HL-60 (cell line): ENCODE results near the gene CAMK1D.

Source experiments
- POLR2AphosphoS5 ChIP-seq: IDR thresholded peaks from 2 replicates; pipeline ENCODE4 v1.6.1; 2012; ENCODE audit warnings: low read depth
- SPI1 ChIP-seq: IDR thresholded peaks from 2 replicates; pipeline ENCODE4 v1.6.1; 2012; ENCODE audit warnings: low read depth, mild to moderate bottlenecking, borderline replicate concordance
- TF ChIP-seq, protein P1 (sequence below): IDR thresholded peaks from one replicate; pipeline ENCODE4 v1.5.1; 2011; ENCODE audit warnings: low read length, control low read depth, inconsistent platforms; ENCODE audit not compliant: insufficient read depth
- TF ChIP-seq, protein P2 (sequence below): IDR thresholded peaks from 2 replicates; pipeline ENCODE4 v1.6.1; 2012; ENCODE audit warnings: low read depth; ENCODE audit not compliant: insufficient replicate concordance

- TF ChIP-seq POLR2AphosphoS5: no peak
- TF ChIP-seq, protein P1, sequence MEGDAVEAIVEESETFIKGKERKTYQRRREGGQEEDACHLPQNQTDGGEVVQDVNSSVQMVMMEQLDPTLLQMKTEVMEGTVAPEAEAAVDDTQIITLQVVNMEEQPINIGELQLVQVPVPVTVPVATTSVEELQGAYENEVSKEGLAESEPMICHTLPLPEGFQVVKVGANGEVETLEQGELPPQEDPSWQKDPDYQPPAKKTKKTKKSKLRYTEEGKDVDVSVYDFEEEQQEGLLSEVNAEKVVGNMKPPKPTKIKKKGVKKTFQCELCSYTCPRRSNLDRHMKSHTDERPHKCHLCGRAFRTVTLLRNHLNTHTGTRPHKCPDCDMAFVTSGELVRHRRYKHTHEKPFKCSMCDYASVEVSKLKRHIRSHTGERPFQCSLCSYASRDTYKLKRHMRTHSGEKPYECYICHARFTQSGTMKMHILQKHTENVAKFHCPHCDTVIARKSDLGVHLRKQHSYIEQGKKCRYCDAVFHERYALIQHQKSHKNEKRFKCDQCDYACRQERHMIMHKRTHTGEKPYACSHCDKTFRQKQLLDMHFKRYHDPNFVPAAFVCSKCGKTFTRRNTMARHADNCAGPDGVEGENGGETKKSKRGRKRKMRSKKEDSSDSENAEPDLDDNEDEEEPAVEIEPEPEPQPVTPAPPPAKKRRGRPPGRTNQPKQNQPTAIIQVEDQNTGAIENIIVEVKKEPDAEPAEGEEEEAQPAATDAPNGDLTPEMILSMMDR: no peak
- TF ChIP-seq, protein P2, sequence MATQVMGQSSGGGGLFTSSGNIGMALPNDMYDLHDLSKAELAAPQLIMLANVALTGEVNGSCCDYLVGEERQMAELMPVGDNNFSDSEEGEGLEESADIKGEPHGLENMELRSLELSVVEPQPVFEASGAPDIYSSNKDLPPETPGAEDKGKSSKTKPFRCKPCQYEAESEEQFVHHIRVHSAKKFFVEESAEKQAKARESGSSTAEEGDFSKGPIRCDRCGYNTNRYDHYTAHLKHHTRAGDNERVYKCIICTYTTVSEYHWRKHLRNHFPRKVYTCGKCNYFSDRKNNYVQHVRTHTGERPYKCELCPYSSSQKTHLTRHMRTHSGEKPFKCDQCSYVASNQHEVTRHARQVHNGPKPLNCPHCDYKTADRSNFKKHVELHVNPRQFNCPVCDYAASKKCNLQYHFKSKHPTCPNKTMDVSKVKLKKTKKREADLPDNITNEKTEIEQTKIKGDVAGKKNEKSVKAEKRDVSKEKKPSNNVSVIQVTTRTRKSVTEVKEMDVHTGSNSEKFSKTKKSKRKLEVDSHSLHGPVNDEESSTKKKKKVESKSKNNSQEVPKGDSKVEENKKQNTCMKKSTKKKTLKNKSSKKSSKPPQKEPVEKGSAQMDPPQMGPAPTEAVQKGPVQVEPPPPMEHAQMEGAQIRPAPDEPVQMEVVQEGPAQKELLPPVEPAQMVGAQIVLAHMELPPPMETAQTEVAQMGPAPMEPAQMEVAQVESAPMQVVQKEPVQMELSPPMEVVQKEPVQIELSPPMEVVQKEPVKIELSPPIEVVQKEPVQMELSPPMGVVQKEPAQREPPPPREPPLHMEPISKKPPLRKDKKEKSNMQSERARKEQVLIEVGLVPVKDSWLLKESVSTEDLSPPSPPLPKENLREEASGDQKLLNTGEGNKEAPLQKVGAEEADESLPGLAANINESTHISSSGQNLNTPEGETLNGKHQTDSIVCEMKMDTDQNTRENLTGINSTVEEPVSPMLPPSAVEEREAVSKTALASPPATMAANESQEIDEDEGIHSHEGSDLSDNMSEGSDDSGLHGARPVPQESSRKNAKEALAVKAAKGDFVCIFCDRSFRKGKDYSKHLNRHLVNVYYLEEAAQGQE: no peak
- TF ChIP-seq SPI1: no peak
Measured at GRCh38 chr10:12600652-12601051, 251.3 kb downstream of the CAMK1D start.
